WTC11 (cell line): ENCODE results near the gene QDPR. TPM values are rescaled to one million over a fixed set of nuclear protein-coding genes. Genes with fewer than 3 reads are reported as not detected.
A peak's percentile ranks its signal among the peaks of the same experiment; 100 is the strongest.

ENCODE experiments used
- ATAC-seq: fragments of 200-7000 bp; cut with Tn5 transposase; 2 replicates; pipeline ENCODE4 v1.10.0; 2021; ENCODE audit warnings: mild to moderate bottlenecking, moderate library complexity
- CTCF ChIA-PET: fragments of 300-600 bp; sonication (Branson Sonifier 250); formaldehyde crosslinking; loops from one replicate; lab custom pipeline; 2021; ENCODE audit warnings: antibody characterized with exemption; lab: Charles Lee
- POLR2A ChIA-PET: fragments of 350-600 bp; sonication (Branson Sonifier 250); formaldehyde crosslinking; loops from one replicate; lab custom pipeline; 2021; ENCODE audit warnings: antibody characterized with exemption; lab: Charles Lee
- DNase-seq: peaks from one replicate; pipeline ENCODE4 v3.0.0; 2021; ENCODE audit warnings: low spot score
- H3K27ac Mint-ChIP-seq: 2 replicates; pipeline ENCODE4 v1.8.0; 2021; ENCODE audit warnings: mixed read lengths
- H3K27me3 Mint-ChIP-seq: 2 replicates; pipeline ENCODE4 v1.8.0; 2021; ENCODE audit warnings: low read depth, mild to moderate bottlenecking, moderate library complexity, mixed read lengths
- H3K36me3 Mint-ChIP-seq: 2 replicates; pipeline ENCODE4 v1.8.0; 2021; ENCODE audit warnings: mixed read lengths
- H3K4me1 Mint-ChIP-seq: 2 replicates; pipeline ENCODE4 v1.8.0; 2022; ENCODE audit warnings: mixed read lengths
- H3K4me3 Mint-ChIP-seq: 2 replicates; pipeline ENCODE4 v1.8.0; 2021; ENCODE audit warnings: mild to moderate bottlenecking, moderate library complexity, mixed read lengths
- H3K9me3 Mint-ChIP-seq: 2 replicates; pipeline ENCODE4 v1.8.0; 2021; ENCODE audit warnings: mixed read lengths
- ESRRA ChIP-seq: sonication (generic); formaldehyde crosslinking; IDR thresholded peaks from 2 replicates; pipeline ENCODE4 v1.8.1; 2022; ENCODE audit warnings: mild to moderate bottlenecking, missing genetic modification reagents, borderline replicate concordance
- JAZF1 ChIP-seq: fragments of 250-450 bp; sonication (Bioruptor Pico); IDR thresholded peaks from 2 replicates; pipeline ENCODE4 v1.9.0; 2021; ENCODE audit warnings: moderate library complexity, mild to moderate bottlenecking, inconsistent platforms
- JUN ChIP-seq: sonication (generic); formaldehyde crosslinking; IDR thresholded peaks from 2 replicates; pipeline ENCODE4 v1.8.0; 2023; ENCODE audit warnings: mild to moderate bottlenecking, missing genetic modification reagents
- MYBL2 ChIP-seq: sonication (generic); formaldehyde crosslinking; IDR thresholded peaks from 2 replicates; pipeline ENCODE4 v1.8.1; 2023; ENCODE audit warnings: mild to moderate bottlenecking, moderate library complexity, missing genetic modification reagents
- NR2C2 ChIP-seq: sonication (generic); formaldehyde crosslinking; IDR thresholded peaks from 2 replicates; pipeline ENCODE4 v1.8.0; 2022; ENCODE audit warnings: mild to moderate bottlenecking, missing genetic modification reagents
- SMAD4 ChIP-seq: sonication (generic); formaldehyde crosslinking; IDR thresholded peaks from 2 replicates; pipeline ENCODE4 v1.8.0; 2022; ENCODE audit warnings: mild to moderate bottlenecking, missing genetic modification reagents
- TCF7 ChIP-seq: sonication (generic); formaldehyde crosslinking; IDR thresholded peaks from 2 replicates; pipeline ENCODE4 v1.8.0; 2022; ENCODE audit warnings: mild to moderate bottlenecking, low read depth, missing genetic modification reagents, moderate library complexity
- TEAD4 ChIP-seq: sonication (generic); formaldehyde crosslinking; IDR thresholded peaks from 2 replicates; pipeline ENCODE4 v1.8.0; 2022; ENCODE audit warnings: mild to moderate bottlenecking, missing genetic modification reagents
- ZNF396 ChIP-seq: fragments of 250-450 bp; sonication (Bioruptor Pico); IDR thresholded peaks from 2 replicates; pipeline ENCODE4 v1.8.0; 2021; ENCODE audit warnings: mild to moderate bottlenecking, moderate library complexity, borderline replicate concordance
- total RNA-seq: library from RNA; stranded (reverse); gene quantifications from 3 replicates; pipeline ENCODE4 v1.2.3, GENCODE V29; 2021
- TF ChIP-seq, protein P1 (sequence below): sonication (generic); formaldehyde crosslinking; IDR thresholded peaks from 2 replicates; pipeline ENCODE4 v1.8.1; 2022; ENCODE audit warnings: mild to moderate bottlenecking, missing genetic modification reagents, moderate library complexity, borderline replicate concordance
- TF ChIP-seq, protein P2 (sequence below): fragments of 250-450 bp; sonication (Bioruptor Pico); IDR thresholded peaks from 2 replicates; pipeline ENCODE4 v1.9.0; 2021; ENCODE audit warnings: moderate library complexity, mild to moderate bottlenecking, inconsistent platforms, borderline replicate concordance
- TF ChIP-seq, protein P3 (sequence below): sonication (generic); formaldehyde crosslinking; IDR thresholded peaks from 2 replicates; pipeline ENCODE4 v1.8.0; 2023; ENCODE audit warnings: missing genetic modification reagents
- TF ChIP-seq, protein P4 (sequence below): sonication (generic); formaldehyde crosslinking; IDR thresholded peaks from 2 replicates; pipeline ENCODE4 v1.8.1; 2023; ENCODE audit warnings: mild to moderate bottlenecking, missing genetic modification reagents, moderate library complexity
- TF ChIP-seq, protein P5 (sequence below): sonication (generic); formaldehyde crosslinking; IDR thresholded peaks from 2 replicates; pipeline ENCODE4 v1.8.0; 2023; ENCODE audit warnings: missing genetic modification reagents, mild to moderate bottlenecking, borderline replicate concordance
- TF ChIP-seq, protein P6 (sequence below): sonication (generic); formaldehyde crosslinking; IDR thresholded peaks from 2 replicates; pipeline ENCODE4 v1.8.1; 2022; ENCODE audit warnings: low read depth, mild to moderate bottlenecking, moderate library complexity, missing genetic modification reagents, borderline replicate concordance

The QDPR gene
- total RNA-seq, 1 experiment from 2014 or later = 33.6 TPM

DNA sequence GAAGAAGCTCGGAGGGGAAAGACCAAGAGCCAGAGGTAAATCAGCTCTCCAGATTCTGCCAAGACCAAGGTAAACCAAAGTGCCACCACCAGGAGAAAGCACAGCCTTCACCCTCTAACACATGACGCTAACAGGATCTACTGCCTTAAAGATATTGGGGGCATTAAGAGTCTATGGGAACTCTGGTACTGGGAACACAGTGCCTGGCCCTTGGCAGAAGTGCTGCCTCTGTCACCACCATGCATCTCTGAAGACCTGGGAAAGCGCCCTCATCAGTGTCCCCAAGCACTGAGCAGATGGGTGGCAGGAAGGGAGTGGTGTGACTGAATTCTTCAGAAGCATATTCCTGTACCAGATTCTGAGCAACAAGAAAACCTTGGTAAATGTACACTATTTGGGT lies 1.3 kb downstream of the QDPR start:
- peaks cover 3% of the 10 kb centered on the region; the same call in 1 of the 2 replicates for H3K27me3 Mint-ChIP-seq
- POLR2A ChIA-PET = interaction anchor here (0.9 kb wide), 1 partner anchor 36 kb away, joined by 3 read pairs; no protein-coding TSS in a partner anchor
- H3K4me1 Mint-ChIP-seq = peaks cover 36% of the 10 kb centered on the region
- ATAC-seq (no peak), DNase-seq (no peak)
- CTCF ChIA-PET = interaction anchor here (0.6 to 2.5 kb wide), 4 partner anchors 25 to 1082 kb away, joined by 3 to 6 read pairs (median 4); no protein-coding TSS in a partner anchor
- no peak overlapping the region for H3K27ac Mint-ChIP-seq
- no peaks in the 10 kb centered on the region for H3K9me3 Mint-ChIP-seq
- H3K4me3 Mint-ChIP-seq = peak overlapping the region; percentile 98
- TF ChIP-seq JAZF1 (CRISPR knock-in tag) = no peak
- TF ChIP-seq ZNF396 (CRISPR knock-in tag) = no peak
- TF ChIP-seq NR2C2 (CRISPR knock-in tag) = no peak
- TF ChIP-seq, protein P1, sequence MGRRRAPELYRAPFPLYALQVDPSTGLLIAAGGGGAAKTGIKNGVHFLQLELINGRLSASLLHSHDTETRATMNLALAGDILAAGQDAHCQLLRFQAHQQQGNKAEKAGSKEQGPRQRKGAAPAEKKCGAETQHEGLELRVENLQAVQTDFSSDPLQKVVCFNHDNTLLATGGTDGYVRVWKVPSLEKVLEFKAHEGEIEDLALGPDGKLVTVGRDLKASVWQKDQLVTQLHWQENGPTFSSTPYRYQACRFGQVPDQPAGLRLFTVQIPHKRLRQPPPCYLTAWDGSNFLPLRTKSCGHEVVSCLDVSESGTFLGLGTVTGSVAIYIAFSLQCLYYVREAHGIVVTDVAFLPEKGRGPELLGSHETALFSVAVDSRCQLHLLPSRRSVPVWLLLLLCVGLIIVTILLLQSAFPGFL (CRISPR knock-in tag) = no peak
- TF ChIP-seq TEAD4 (CRISPR knock-in tag) = no peak
- TF ChIP-seq, protein P2, sequence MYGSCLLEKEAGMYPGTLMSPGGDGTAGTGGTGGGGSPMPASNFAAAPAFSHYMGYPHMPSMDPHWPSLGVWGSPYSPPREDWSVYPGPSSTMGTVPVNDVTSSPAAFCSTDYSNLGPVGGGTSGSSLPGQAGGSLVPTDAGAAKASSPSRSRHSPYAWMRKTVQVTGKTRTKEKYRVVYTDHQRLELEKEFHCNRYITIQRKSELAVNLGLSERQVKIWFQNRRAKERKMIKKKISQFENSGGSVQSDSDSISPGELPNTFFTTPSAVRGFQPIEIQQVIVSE (CRISPR knock-in tag) = no peak
- no peak for TF ChIP-seq SMAD4 (CRISPR knock-in tag)
- no peak for TF ChIP-seq JUN
- TF ChIP-seq, protein P3, sequence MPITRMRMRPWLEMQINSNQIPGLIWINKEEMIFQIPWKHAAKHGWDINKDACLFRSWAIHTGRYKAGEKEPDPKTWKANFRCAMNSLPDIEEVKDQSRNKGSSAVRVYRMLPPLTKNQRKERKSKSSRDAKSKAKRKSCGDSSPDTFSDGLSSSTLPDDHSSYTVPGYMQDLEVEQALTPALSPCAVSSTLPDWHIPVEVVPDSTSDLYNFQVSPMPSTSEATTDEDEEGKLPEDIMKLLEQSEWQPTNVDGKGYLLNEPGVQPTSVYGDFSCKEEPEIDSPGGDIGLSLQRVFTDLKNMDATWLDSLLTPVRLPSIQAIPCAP (CRISPR knock-in tag) = no peak
- TF ChIP-seq, protein P4, sequence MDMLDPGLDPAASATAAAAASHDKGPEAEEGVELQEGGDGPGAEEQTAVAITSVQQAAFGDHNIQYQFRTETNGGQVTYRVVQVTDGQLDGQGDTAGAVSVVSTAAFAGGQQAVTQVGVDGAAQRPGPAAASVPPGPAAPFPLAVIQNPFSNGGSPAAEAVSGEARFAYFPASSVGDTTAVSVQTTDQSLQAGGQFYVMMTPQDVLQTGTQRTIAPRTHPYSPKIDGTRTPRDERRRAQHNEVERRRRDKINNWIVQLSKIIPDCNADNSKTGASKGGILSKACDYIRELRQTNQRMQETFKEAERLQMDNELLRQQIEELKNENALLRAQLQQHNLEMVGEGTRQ (CRISPR knock-in tag) = no peak
- H3K36me3 Mint-ChIP-seq = peaks cover 11% of the 10 kb centered on the region

DNA sequence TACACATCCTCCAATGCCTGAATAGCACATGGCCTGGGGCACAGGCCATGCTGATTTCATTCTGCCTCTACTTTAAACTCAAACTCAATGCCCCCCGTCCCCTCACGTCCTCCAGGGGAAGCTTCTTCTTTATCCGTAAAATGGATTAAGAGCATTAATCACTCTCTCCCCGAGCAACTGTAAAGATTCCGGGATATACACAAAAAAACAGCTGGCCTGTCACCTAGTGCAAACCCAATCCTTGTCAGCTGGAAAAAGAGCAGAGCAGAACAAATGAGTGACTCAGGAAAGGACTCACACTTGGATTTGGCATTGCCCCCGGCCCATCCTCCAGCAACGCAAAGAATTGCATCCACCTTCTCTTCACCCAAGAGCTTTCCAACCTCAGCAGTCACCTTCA lies 7.8 kb downstream of the QDPR start:
- no peaks in the 10 kb centered on the region for H3K4me1 Mint-ChIP-seq
- no peak for TF ChIP-seq ESRRA (CRISPR knock-in tag)
- no peak for TF ChIP-seq TCF7
- TF ChIP-seq, protein P1 (CRISPR knock-in tag) = no peak
- TF ChIP-seq MYBL2 = no peak
- TF ChIP-seq, protein P5, sequence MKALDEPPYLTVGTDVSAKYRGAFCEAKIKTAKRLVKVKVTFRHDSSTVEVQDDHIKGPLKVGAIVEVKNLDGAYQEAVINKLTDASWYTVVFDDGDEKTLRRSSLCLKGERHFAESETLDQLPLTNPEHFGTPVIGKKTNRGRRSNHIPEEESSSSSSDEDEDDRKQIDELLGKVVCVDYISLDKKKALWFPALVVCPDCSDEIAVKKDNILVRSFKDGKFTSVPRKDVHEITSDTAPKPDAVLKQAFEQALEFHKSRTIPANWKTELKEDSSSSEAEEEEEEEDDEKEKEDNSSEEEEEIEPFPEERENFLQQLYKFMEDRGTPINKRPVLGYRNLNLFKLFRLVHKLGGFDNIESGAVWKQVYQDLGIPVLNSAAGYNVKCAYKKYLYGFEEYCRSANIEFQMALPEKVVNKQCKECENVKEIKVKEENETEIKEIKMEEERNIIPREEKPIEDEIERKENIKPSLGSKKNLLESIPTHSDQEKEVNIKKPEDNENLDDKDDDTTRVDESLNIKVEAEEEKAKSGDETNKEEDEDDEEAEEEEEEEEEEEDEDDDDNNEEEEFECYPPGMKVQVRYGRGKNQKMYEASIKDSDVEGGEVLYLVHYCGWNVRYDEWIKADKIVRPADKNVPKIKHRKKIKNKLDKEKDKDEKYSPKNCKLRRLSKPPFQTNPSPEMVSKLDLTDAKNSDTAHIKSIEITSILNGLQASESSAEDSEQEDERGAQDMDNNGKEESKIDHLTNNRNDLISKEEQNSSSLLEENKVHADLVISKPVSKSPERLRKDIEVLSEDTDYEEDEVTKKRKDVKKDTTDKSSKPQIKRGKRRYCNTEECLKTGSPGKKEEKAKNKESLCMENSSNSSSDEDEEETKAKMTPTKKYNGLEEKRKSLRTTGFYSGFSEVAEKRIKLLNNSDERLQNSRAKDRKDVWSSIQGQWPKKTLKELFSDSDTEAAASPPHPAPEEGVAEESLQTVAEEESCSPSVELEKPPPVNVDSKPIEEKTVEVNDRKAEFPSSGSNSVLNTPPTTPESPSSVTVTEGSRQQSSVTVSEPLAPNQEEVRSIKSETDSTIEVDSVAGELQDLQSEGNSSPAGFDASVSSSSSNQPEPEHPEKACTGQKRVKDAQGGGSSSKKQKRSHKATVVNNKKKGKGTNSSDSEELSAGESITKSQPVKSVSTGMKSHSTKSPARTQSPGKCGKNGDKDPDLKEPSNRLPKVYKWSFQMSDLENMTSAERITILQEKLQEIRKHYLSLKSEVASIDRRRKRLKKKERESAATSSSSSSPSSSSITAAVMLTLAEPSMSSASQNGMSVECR (CRISPR knock-in tag) = no peak
- TF ChIP-seq, protein P6, sequence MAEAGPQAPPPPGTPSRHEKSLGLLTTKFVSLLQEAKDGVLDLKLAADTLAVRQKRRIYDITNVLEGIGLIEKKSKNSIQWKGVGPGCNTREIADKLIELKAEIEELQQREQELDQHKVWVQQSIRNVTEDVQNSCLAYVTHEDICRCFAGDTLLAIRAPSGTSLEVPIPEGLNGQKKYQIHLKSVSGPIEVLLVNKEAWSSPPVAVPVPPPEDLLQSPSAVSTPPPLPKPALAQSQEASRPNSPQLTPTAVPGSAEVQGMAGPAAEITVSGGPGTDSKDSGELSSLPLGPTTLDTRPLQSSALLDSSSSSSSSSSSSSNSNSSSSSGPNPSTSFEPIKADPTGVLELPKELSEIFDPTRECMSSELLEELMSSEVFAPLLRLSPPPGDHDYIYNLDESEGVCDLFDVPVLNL (CRISPR knock-in tag) = no peak
- ATAC-seq (no peak), DNase-seq (no peak)
- no peaks in the 10 kb centered on the region for H3K9me3 Mint-ChIP-seq
- H3K4me3 Mint-ChIP-seq = no peak overlapping the region
- POLR2A ChIA-PET = no interaction called here
- no peak overlapping the region for H3K27ac Mint-ChIP-seq
- H3K27me3 Mint-ChIP-seq = no peaks in the 10 kb centered on the region
- CTCF ChIA-PET = interaction anchor here (1.0 kb wide), 1 partner anchor 56 kb away, joined by 4 read pairs; no protein-coding TSS in a partner anchor
- peaks cover 42% of the 10 kb centered on the region for H3K36me3 Mint-ChIP-seq
